Measurements from ENCODE around the gene CCDC83. TPM values are rescaled to one million over a fixed set of nuclear protein-coding genes. Genes with fewer than 3 reads are reported as not detected.

The CCDC83 gene
- total and polyA plus RNA-seq, 9 of the 15 experiments (the other 6 are each of a cell fraction or from before 2014, with no cell fraction given) = not detected

GRCh38 chr11:85815186-85815931 lies 39.8 kb upstream of the CCDC83 start:
- H2AFZ ChIP-seq (ENCODE audit: low read depth, low read length) = no peak overlapping the region
- no peak overlapping the region for H3K4me3 ChIP-seq
- ChIA-PET CTCF (ENCODE audit: low intra/inter-chr PET ratio) (no interaction called here), POLR2A (interaction anchor here (2.0 kb wide), 1 partner anchor 9 kb away, joined by 5 read pairs; no protein-coding TSS in a partner anchor)
- no peaks in the 10 kb centered on the region for H3K36me3 ChIP-seq (ENCODE audit: control insufficient read depth, insufficient read depth, low read length)
- intact Hi-C loops (cut with micrococcal nuclease) (no loop called here), in situ Hi-C loops (cut with MboI) (no loop called here)
- H3K4me2 ChIP-seq (ENCODE audit: insufficient read depth, low read length) = no peak overlapping the region
- no peak for TF ChIP-seq ZNF764 (CRISPR knock-in tag; IDR thresholded peaks at IDR 0.05; ENCODE audit: low read depth)
- TF ChIP-seq SP1 (CRISPR knock-in tag; IDR thresholded peaks at IDR 0.05) = no peak
- TF ChIP-seq TBL1XR1 (IDR thresholded peaks at IDR 0.05; ENCODE audit: low read length in 2 of 2) = no peak
- no peak for TF ChIP-seq SNRNP70 (optimal IDR thresholded peaks at IDR 0.05; ENCODE audit: low read depth, low read length)
- no peak for TF ChIP-seq ZNF121 (CRISPR knock-in tag; conservative IDR thresholded peaks at IDR 0.05)
- no peak for TF ChIP-seq SMAD4 (CRISPR knock-in tag; conservative IDR thresholded peaks at IDR 0.05)
- TF ChIP-seq PYGO2 (tag; IDR thresholded peaks at IDR 0.05) = no peak
- no peak for TF ChIP-seq NONO (IDR thresholded peaks at IDR 0.05; ENCODE audit: low read depth in 2 of 2, low read length in 1 of 2)
- TF ChIP-seq KLF1 (tag; IDR thresholded peaks at IDR 0.05) = no peak
- no peak for TF ChIP-seq RNF2 (IDR thresholded peaks at IDR 0.05)
- TF ChIP-seq ZNF785 (CRISPR knock-in tag; IDR thresholded peaks at IDR 0.05) = no peak
- no peak for TF ChIP-seq SPI1 (IDR thresholded peaks at IDR 0.05; ENCODE audit: borderline replicate concordance, low read depth, low read length)
- TF ChIP-seq MTA1 (IDR thresholded peaks at IDR 0.05; ENCODE audit: borderline replicate concordance) = no peak
- peaks cover 11 to 17% of the 10 kb centered on the region in 2 experiments for H3K27me3 ChIP-seq (ENCODE audit: control insufficient read depth in 2 of 2, insufficient read depth in 2 of 2, low read length in 2 of 2)
- ATAC-seq = no peak
- H3K9me1 ChIP-seq (ENCODE audit: control insufficient read depth, insufficient read depth, low read length) = no peaks in the 10 kb centered on the region
- no peak overlapping the region for H3K27ac ChIP-seq (ENCODE audit: extremely low read depth, low read depth, low read length)
- FAIRE-seq = no peak
- no peak for DNase-seq (ENCODE audit: extremely low read depth in 1 of 4, low spot score in 3 of 4)
- peaks cover 6 to 10% of the 10 kb centered on the region in 2 experiments; a peak in 3 of 5 replicates for H3K4me1 ChIP-seq (replicated peaks in 1 of 2; ENCODE audit: control insufficient read depth in 2 of 2, insufficient read depth in 2 of 2, low read length in 2 of 2)
- H3K9me3 ChIP-seq (replicated peaks; ENCODE audit: control insufficient read depth, insufficient read depth, low read depth, low read length) = no peaks in the 10 kb centered on the region
- no TSS peak for BruUV-seq (replicated peaks)
- no peak overlapping the region for H3K9ac ChIP-seq (ENCODE audit: insufficient read depth in 1 of 2, low read depth in 2 of 2, low read length in 2 of 2)
- 4% methylated on average over 4 of the region's 4 CpGs for WGBS (ENCODE audit: insufficient coverage, low coverage, missing lambda C conversion rate)
- no peaks in the 10 kb centered on the region for H4K20me1 ChIP-seq (replicated peaks; ENCODE audit: control insufficient read depth, insufficient read depth, low read length)
- no peaks in the 10 kb centered on the region for H3K79me2 ChIP-seq (ENCODE audit: control insufficient read depth, insufficient read depth, low read length)

Data from K562 (cell line).